ENCODE data around the gene KRTAP10-10. TPM values are rescaled to one million over a fixed set of nuclear protein-coding genes. Genes with fewer than 3 reads are reported as not detected.
"Not testable (repeated sequence)": the region's sequence is repeated elsewhere in the genome, so short reads cannot be mapped to it uniquely, and the experiment has no call there.

The KRTAP10-10 gene
- total and polyA plus RNA-seq, 3 donors from 2014 or later, result not detected

- WGBS, 2 donors, result 80% methylated on average over 24 to 26 of the region's 26 CpGs
- H3K36me3 ChIP-seq (ENCODE audit: low read depth, missing control alignments), result no peaks in the 10 kb centered on the region
- no peak for DNase-seq
- TF ChIP-seq, protein P1, sequence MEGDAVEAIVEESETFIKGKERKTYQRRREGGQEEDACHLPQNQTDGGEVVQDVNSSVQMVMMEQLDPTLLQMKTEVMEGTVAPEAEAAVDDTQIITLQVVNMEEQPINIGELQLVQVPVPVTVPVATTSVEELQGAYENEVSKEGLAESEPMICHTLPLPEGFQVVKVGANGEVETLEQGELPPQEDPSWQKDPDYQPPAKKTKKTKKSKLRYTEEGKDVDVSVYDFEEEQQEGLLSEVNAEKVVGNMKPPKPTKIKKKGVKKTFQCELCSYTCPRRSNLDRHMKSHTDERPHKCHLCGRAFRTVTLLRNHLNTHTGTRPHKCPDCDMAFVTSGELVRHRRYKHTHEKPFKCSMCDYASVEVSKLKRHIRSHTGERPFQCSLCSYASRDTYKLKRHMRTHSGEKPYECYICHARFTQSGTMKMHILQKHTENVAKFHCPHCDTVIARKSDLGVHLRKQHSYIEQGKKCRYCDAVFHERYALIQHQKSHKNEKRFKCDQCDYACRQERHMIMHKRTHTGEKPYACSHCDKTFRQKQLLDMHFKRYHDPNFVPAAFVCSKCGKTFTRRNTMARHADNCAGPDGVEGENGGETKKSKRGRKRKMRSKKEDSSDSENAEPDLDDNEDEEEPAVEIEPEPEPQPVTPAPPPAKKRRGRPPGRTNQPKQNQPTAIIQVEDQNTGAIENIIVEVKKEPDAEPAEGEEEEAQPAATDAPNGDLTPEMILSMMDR (IDR thresholded peaks at IDR 0.05), result no peak
- no peak for TF ChIP-seq POLR2A (IDR thresholded peaks at IDR 0.05)
- H3K27ac ChIP-seq, result no peak within 1 kb of the TSS
- intact Hi-C loops (cut with DNase I; ENCODE audit: low total_unique reads), result no loop called here
- no peak within 1 kb of the TSS for H3K4me3 ChIP-seq
- no peaks in the 10 kb centered on the region for H3K4me1 ChIP-seq
- H3K27me3 ChIP-seq, result no peaks in the 10 kb centered on the region
- H3K9me3 ChIP-seq, result no peaks in the 10 kb centered on the region
These were observed 20.7 kb downstream of the KRTAP10-10 start, which contains the start of gene KRTAP12-3 for GRCh38 chr21:44657635-44658540. Gene KRTAP12-3 (plus strand): TSS chr21:44657932. CDS start chr21:44657980, 48 bp downstream.

- Histone ChIP-seq H3K4me1 (no peaks in the 10 kb centered on the region), H3K27ac (no peak overlapping the region), H3K9me3 (no peaks in the 10 kb centered on the region), H3K36me3 (ENCODE audit: low read depth, missing control alignments) (no peaks in the 10 kb centered on the region), H3K27me3 (no peaks in the 10 kb centered on the region), H3K4me3 (no peak overlapping the region)
- TF ChIP-seq POLR2A (IDR thresholded peaks at IDR 0.05), result no peak
- TF ChIP-seq, protein P1 (IDR thresholded peaks at IDR 0.05), result no peak
- intact Hi-C loops (cut with DNase I; ENCODE audit: low total_unique reads), result no loop called here
- no peak for DNase-seq
- WGBS, 2 donors, result 81 to 82% methylated on average over 5 of the region's 5 CpGs
These were observed 21.4 kb downstream of the KRTAP10-10 start for GRCh38 chr21:44658541-44658910.

DNA sequence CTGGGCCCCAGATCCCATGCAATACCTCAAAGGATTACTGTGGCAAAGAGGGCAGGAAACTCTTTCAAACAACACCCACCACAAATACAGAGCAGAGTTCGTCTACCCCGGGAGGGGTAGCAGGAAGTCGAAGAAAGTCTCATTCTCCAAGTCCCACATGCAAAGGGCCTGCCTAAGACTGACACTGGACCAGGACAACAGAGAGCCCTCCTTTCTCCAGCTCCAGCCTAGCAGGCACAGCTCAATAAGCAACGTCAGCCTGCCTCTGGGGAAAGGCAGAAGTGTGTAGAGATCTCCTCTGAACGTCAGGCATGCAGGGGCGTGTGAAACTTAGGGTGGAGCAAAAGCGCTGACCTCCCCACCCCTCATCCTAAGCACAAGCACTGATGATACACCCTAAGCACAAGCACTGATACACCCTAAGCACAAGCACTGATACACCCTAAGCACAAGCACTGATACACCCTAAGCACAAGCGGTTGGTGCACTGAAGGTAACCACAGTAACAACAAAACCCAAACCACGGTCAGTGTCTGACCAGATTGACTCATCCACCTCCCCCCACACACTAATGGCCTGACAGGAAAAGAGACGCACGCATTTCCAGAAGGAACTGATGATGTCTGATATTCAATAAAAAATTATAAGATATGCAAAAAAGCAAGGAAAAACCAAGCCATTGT lies 21.9 kb downstream of the KRTAP10-10 start:
- intact Hi-C loops (cut with DNase I; ENCODE audit: low total_unique reads), result no loop called here
- H3K4me3 ChIP-seq, result no peak overlapping the region
- WGBS, 2 donors, result 70 to 77% methylated on average over 10 to 11 of the region's 11 CpGs

GRCh38 chr21:44661567-44661966 lies 24.4 kb downstream of the KRTAP10-10 start:
- H3K27me3 ChIP-seq; DNase-seq; H3K4me3 ChIP-seq; intact Hi-C loops (cut with DNase I; ENCODE audit: low total_unique reads); H3K9me3 ChIP-seq; H3K27ac ChIP-seq; H3K36me3 ChIP-seq (ENCODE audit: low read depth, missing control alignments); H3K4me1 ChIP-seq: not testable (repeated sequence)
- 39 to 40% methylated on average over 7 of the region's 7 CpGs for WGBS, 2 donors

More for the DNA sequence above, 21.9 kb downstream of the KRTAP10-10 start:
- DNase-seq, result no peak
- Histone ChIP-seq H3K9me3 (no peaks in the 10 kb centered on the region), H3K27me3 (no peaks in the 10 kb centered on the region), H3K27ac (no peak overlapping the region), H3K4me1 (no peaks in the 10 kb centered on the region), H3K36me3 (ENCODE audit: low read depth, missing control alignments) (no peaks in the 10 kb centered on the region)
- TF ChIP-seq, protein P1 (IDR thresholded peaks at IDR 0.05), result no peak
- TF ChIP-seq POLR2A (IDR thresholded peaks at IDR 0.05), result no peak

DNA sequence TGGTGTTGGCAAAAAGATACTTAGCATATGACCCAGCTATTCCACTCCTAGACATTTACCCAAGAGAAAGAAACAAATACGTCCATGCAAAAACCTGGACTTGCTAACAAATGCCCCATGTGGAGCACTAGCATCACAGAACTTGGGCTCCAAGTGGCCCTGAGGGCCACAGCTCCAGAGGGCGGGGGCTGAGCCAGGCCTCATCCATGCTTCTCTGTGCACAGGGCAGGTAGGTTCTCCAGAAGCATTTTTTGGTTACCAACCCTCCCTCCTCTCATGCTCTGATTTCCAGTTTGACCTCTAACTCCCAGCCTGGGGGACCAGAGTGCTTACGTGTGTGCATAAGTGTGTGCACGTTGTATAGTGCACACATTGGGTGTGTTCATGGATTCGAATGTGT lies 27.5 kb downstream of the KRTAP10-10 start:
- H3K4me1 ChIP-seq, result no peaks in the 10 kb centered on the region
- no peak for TF ChIP-seq POLR2A (IDR thresholded peaks at IDR 0.05)
- TF ChIP-seq, protein P1 (IDR thresholded peaks at IDR 0.05), result no peak
- no peak overlapping the region for H3K27ac ChIP-seq
- DNase-seq, result no peak
- H3K36me3 ChIP-seq (ENCODE audit: low read depth, missing control alignments), result no peaks in the 10 kb centered on the region
- no peak overlapping the region for H3K4me3 ChIP-seq
- 83 to 87% methylated on average over 5 of the region's 5 CpGs for WGBS, 2 donors
- H3K27me3 ChIP-seq, result no peaks in the 10 kb centered on the region
- intact Hi-C loops (cut with DNase I; ENCODE audit: low total_unique reads), result no loop called here
- no peaks in the 10 kb centered on the region for H3K9me3 ChIP-seq

Measured in testis (tissue), 3 donors.